HG03108 (cell line): ENCODE results near the gene EPHB1.

Experiments
- ATAC-seq: cut with Tn5 transposase; IDR thresholded peaks from one replicate; pipeline ENCODE4 v1.9.1; 2021; ENCODE audit warnings: moderate library complexity; ENCODE audit not compliant: unreplicated experiment

Gene EPHB1

DNA sequence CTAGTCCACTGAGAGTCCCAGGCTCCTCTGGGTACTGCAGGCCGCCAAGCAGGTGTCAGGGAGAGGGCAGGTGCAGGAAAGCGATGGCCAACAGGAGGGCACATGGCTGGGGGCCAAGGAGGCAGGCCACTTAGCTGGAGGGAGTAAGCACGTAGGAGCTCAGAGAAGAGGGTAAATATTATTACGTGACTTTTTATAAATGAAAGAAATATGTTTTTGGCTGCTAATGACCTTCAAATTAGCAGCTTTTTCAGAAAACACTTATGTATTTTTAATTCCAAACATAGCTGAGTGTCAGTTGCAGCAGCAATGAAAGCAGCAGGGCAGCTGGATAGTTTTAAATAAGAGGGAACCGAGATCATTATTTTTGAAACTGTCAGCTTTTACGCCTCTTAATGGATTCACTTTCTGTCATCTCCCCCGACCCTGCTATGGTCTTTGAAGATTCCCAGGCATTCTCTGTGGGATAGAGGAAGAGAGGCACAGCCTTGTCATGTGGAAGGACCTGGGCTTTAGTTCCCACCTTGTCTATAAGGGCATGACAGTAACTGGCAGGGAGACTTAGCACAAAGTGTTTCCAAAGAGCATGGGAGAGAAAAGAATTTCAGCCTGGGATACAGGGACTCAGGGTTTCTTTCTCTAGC is 477.1 kb downstream of the EPHB1 start:
- ATAC-seq, result no peak

- ATAC-seq, result no peak
These were observed 497.1 kb downstream of the EPHB1 start for GRCh38 chr3:135292162-135292561.

GRCh38 chr3:135301670-135302069 is 506.6 kb downstream of the EPHB1 start:
- no peak for ATAC-seq

DNA sequence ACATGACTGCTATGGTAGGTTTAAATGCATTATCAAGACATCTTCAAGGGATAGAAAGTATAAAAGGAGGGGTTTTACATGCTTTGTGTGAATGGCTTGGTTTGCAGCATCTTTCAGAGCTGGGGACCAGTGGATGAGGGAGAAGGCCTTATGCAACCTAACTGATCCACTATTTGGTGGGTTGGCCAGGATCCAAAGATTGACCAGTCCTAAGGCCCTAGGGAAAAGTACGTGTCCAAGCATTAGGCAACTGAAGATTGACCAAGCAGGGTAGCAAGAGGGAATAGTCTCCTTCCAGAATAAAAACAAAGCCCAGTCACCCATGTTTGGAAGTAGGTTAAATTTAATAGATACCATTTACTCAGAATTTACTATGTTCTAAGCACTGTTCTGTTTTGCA is 509.3 kb downstream of the EPHB1 start:
- ATAC-seq, result no peak
